ENCODE results near the gene REG1A. TPM values are rescaled to one million over a fixed set of nuclear protein-coding genes. Genes with fewer than 3 reads are reported as not detected.

The REG1A gene
- total and polyA plus RNA-seq, 2 experiments from 2014 or later: 0.53 TPM; not detected in 1

GRCh38 chr2:79101024-79101423 lies 19.3 kb upstream of the REG1A start:
- H3K36me3 ChIP-seq (replicated peaks; ENCODE audit: insufficient read depth, low read depth): no peaks in the 10 kb centered on the region
- no peak for DNase-seq (ENCODE audit: low spot score)
- no peak overlapping the region for H3K27ac ChIP-seq
- no peaks in the 10 kb centered on the region for H3K27me3 ChIP-seq
- H3K9me3 ChIP-seq (ENCODE audit: low read depth): no peaks in the 10 kb centered on the region
- H3K4me3 ChIP-seq: no peak overlapping the region
- no peaks in the 10 kb centered on the region for H3K79me2 ChIP-seq
- 95% methylated on average over 2 of the region's 2 CpGs for WGBS (ENCODE audit: low lambda C conversion rate, missing lambda C conversion rate)
- no peaks in the 10 kb centered on the region for H3K9me2 ChIP-seq (replicated peaks; ENCODE audit: insufficient read depth)
- no peaks in the 10 kb centered on the region for H4K20me1 ChIP-seq (ENCODE audit: insufficient read depth, poor library complexity, severe bottlenecking)
- TF ChIP-seq CTCF (IDR thresholded peaks at IDR 0.05; ENCODE audit: poor library complexity): no peak
- H3K4me1 ChIP-seq (ENCODE audit: insufficient read depth): no peaks in the 10 kb centered on the region
- no peak overlapping the region for H2AFZ ChIP-seq
- no peak overlapping the region for H3K4me2 ChIP-seq

- Histone ChIP-seq H3K79me2 (no peaks in the 10 kb centered on the region), H4K20me1 (ENCODE audit: insufficient read depth, poor library complexity, severe bottlenecking) (no peaks in the 10 kb centered on the region), H3K9me2 (replicated peaks; ENCODE audit: insufficient read depth) (no peaks in the 10 kb centered on the region), H3K27ac (no peak overlapping the region), H3K27me3 (no peaks in the 10 kb centered on the region), H3K36me3 (replicated peaks; ENCODE audit: insufficient read depth, low read depth) (no peaks in the 10 kb centered on the region), H2AFZ (no peak overlapping the region), H3K4me1 (ENCODE audit: insufficient read depth) (no peaks in the 10 kb centered on the region), H3K4me3 (no peak overlapping the region), H3K4me2 (no peak overlapping the region), H3K9me3 (ENCODE audit: low read depth) (no peaks in the 10 kb centered on the region)
- TF ChIP-seq CTCF (IDR thresholded peaks at IDR 0.05; ENCODE audit: poor library complexity): no peak
- no peak for TF ChIP-seq EZH2phosphoT487 (IDR thresholded peaks at IDR 0.05; ENCODE audit: low read depth, severe bottlenecking, unreplicated experiment)
- TF ChIP-seq EZH2 (IDR thresholded peaks at IDR 0.05; ENCODE audit: borderline replicate concordance): no peak
- 32% methylated on average over 2 of the region's 2 CpGs for WGBS (ENCODE audit: low lambda C conversion rate, missing lambda C conversion rate)
- DNase-seq (ENCODE audit: low spot score): peak; percentile 11
Measured at GRCh38 chr2:79103214-79103613, 17.1 kb upstream of the REG1A start.

- Histone ChIP-seq H3K27ac (no peak overlapping the region), H3K9me3 (ENCODE audit: low read depth) (no peaks in the 10 kb centered on the region), H3K79me2 (no peaks in the 10 kb centered on the region), H3K4me2 (no peak overlapping the region), H3K4me3 (no peak overlapping the region), H3K36me3 (replicated peaks; ENCODE audit: insufficient read depth, low read depth) (no peaks in the 10 kb centered on the region), H3K9me2 (replicated peaks; ENCODE audit: insufficient read depth) (no peaks in the 10 kb centered on the region), H3K27me3 (no peaks in the 10 kb centered on the region), H3K4me1 (ENCODE audit: insufficient read depth) (no peaks in the 10 kb centered on the region), H2AFZ (no peak overlapping the region), H4K20me1 (ENCODE audit: insufficient read depth, poor library complexity, severe bottlenecking) (no peaks in the 10 kb centered on the region)
- TF ChIP-seq CTCF (IDR thresholded peaks at IDR 0.05; ENCODE audit: poor library complexity) (no peak), EZH2 (IDR thresholded peaks at IDR 0.05; ENCODE audit: borderline replicate concordance) (no peak)
- DNase-seq (ENCODE audit: low spot score): no peak
- 90% methylated on average over 2 of the region's 2 CpGs for WGBS (ENCODE audit: low lambda C conversion rate, missing lambda C conversion rate)
Measured at GRCh38 chr2:79105259-79105658, 15.0 kb upstream of the REG1A start.

GRCh38 chr2:79112269-79112668 lies 8.0 kb upstream of the REG1A start:
- Histone ChIP-seq H3K27me3 (no peaks in the 10 kb centered on the region), H3K36me3 (replicated peaks; ENCODE audit: insufficient read depth, low read depth) (no peaks in the 10 kb centered on the region), H3K79me2 (no peaks in the 10 kb centered on the region), H2AFZ (no peak overlapping the region), H3K4me2 (no peak overlapping the region), H3K9me2 (replicated peaks; ENCODE audit: insufficient read depth) (no peaks in the 10 kb centered on the region), H3K4me3 (no peak overlapping the region), H3K27ac (no peak overlapping the region), H4K20me1 (ENCODE audit: insufficient read depth, poor library complexity, severe bottlenecking) (no peaks in the 10 kb centered on the region), H3K9me3 (ENCODE audit: low read depth) (no peaks in the 10 kb centered on the region), H3K4me1 (ENCODE audit: insufficient read depth) (no peaks in the 10 kb centered on the region)
- TF ChIP-seq CTCF (IDR thresholded peaks at IDR 0.05; ENCODE audit: poor library complexity) (no peak), EZH2phosphoT487 (IDR thresholded peaks at IDR 0.05; ENCODE audit: low read depth, severe bottlenecking, unreplicated experiment) (no peak), EZH2 (IDR thresholded peaks at IDR 0.05; ENCODE audit: borderline replicate concordance) (no peak)
- DNase-seq (ENCODE audit: low spot score): no peak
- WGBS (ENCODE audit: low lambda C conversion rate, missing lambda C conversion rate): 82% methylated on average over 3 of the region's 3 CpGs
